IPS DF 6.9 (cell line): ENCODE measurements around the gene ETDC.
"Not testable (repeated sequence)": the region's sequence is repeated elsewhere in the genome, so short reads cannot be mapped to it uniquely, and the experiment has no call there.

Source experiments
- DNase-seq: peaks from one replicate; pipeline ENCODE4 v3.0.0-alpha.2; 2013; ENCODE audit warnings: low read depth, low spot score
- H3K27ac ChIP-seq: one replicate; pipeline ENCODE4 v1.5.1; 2013; ENCODE audit warnings: low read length, control low read depth
- H3K27me3 ChIP-seq: 2 replicates; pipeline ENCODE4 v1.6.1; 2013; ENCODE audit warnings: mild to moderate bottlenecking, low read length; ENCODE audit not compliant: control insufficient read depth, insufficient read depth
- H3K36me3 ChIP-seq: 2 replicates; pipeline ENCODE4 v1.6.1; 2013; ENCODE audit warnings: low read length; ENCODE audit not compliant: control insufficient read depth, insufficient read depth
- H3K4me1 ChIP-seq: 2 replicates; pipeline ENCODE4 v1.6.1; 2013; ENCODE audit warnings: low read length; ENCODE audit not compliant: control insufficient read depth, insufficient read depth
- H3K4me3 ChIP-seq: 2 replicates; pipeline ENCODE4 v1.5.1; 2013; ENCODE audit warnings: mild to moderate bottlenecking, low read length
- H3K9me3 ChIP-seq: 2 replicates; pipeline ENCODE4 v1.6.1; 2013; ENCODE audit warnings: low read length, inconsistent platforms; ENCODE audit not compliant: control insufficient read depth, insufficient read depth
- WGBS: extraction: QIAGEN DNeasy Blood & Tissue Kit; methylation state at CpG from one replicate; pipeline ENCODE4 v1.1.7; 2013; ENCODE audit warnings: mixed read lengths, missing lambda C conversion rate; ENCODE audit not compliant: insufficient read length, insufficient coverage; 5-methylcytosine and 5-hydroxymethylcytosine counted together

The ETDC gene

DNA sequence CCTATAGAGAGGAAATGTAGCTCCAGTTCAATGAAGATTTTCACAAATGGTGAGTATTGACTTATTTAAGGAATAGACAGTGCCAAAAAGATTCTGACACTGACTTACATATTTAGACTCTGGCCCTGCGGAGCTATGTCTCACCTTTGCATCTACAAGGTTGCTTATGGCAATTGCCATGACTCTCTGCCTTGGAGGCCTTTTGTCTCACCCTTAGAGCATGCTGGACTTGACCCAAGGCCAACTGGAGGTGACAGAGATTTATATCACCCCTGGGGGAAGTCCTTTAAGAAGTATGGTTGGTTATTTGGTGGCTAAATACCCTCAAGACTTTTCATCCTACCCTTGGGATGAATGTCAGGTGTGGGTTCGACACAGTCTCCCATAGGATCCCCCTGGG lies 4.5 kb upstream of the ETDC start:
- Histone ChIP-seq H3K27ac (no peak overlapping the region), H3K4me3 (no peak overlapping the region), H3K36me3 (no peaks in the 10 kb centered on the region), H3K4me1 (peaks cover 2% of the 10 kb centered on the region; the same call in 1 of the 2 replicates), H3K27me3 (no peaks in the 10 kb centered on the region), H3K9me3 (no peaks in the 10 kb centered on the region)
- no peak for DNase-seq
- WGBS, result no CpG with 5 or more reads among the region's 2 CpGs

DNA sequence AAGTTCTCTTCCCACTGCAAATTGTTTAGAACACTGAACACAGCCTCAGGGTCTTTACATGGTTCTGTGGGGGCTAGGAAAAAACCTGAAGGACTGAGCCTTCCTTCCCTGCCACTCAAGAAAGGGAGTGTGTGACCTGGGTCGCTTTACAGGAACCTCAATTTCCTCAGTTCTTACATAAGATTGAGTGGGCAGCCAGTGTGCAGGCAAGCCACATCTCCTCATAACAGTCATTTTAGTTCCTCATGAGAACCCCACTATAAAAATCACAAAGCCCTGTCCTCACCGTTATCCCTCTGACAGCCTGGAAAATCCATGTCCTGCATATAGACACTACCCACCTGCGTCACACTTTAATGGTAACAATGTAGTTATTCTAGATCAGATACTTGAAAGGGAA lies 2.1 kb upstream of the ETDC start:
- Histone ChIP-seq H3K4me1 (peaks cover 2% of the 10 kb centered on the region; the same call in 1 of the 2 replicates), H3K27me3 (no peaks in the 10 kb centered on the region), H3K4me3 (no peak overlapping the region), H3K9me3 (no peaks in the 10 kb centered on the region), H3K36me3 (no peaks in the 10 kb centered on the region), H3K27ac (no peak overlapping the region)
- WGBS, result no CpG with 5 or more reads among the region's 3 CpGs
- DNase-seq, result no peak

DNA sequence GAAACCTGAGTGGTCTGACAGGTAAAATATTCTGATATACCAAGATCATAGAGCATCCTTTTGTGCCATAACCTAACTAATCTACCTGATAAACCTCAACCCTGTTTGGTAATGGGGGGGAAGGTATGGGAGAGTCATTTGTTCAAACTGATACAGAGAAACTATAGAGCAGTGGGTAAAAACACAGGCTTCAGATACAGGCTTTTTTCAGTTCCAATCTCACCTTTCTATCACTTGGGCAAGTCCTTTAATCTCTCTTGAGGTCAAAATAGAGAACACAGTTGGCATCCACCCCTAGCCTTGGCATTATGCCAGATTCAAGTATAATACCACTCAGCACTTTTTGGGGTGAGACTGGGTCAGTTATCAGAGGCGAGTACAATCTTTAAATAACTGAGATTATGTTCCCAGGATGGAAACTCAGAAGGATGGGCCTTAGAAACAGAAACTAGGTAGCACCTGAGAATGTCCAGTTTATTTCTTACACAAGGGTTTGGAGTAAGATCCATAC lies 880 bp upstream of the ETDC start:
- Histone ChIP-seq H3K9me3 (no peaks in the 10 kb centered on the region), H3K4me3 (no peak overlapping the region), H3K27me3 (no peaks in the 10 kb centered on the region), H3K4me1 (peaks cover 2% of the 10 kb centered on the region; the same call in 1 of the 2 replicates), H3K27ac (no peak overlapping the region), H3K36me3 (no peaks in the 10 kb centered on the region)
- DNase-seq, result no peak
- WGBS, result no CpG with 5 or more reads among the region's 1 CpG

DNA sequence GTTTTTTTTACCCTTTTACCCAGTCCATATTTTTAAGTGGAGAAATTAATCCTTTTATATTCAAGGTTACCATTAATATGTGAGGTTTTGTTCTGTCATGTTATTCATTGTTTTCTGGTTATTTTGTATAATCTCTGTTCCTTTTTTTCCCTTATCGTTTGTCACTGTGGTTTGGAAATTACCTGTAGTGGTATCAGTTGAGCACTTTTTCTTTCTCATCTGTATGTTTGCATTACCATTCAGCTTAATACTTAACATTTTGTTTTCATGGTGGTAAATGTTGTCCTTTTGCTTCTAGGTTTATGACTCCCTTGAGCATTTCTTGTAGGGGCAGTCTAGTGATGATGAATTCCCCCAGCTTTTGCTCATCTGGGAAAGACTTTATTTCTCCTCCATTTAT lies 6.6 kb downstream of the ETDC start:
- no peak for DNase-seq
- Histone ChIP-seq H3K27ac (no peak overlapping the region), H3K27me3 (no peaks in the 10 kb centered on the region), H3K9me3 (no peaks in the 10 kb centered on the region), H3K4me3 (no peak overlapping the region), H3K36me3 (no peaks in the 10 kb centered on the region), H3K4me1 (no peaks in the 10 kb centered on the region)
- no CpG with 5 or more reads among the region's 1 CpG for WGBS

DNA sequence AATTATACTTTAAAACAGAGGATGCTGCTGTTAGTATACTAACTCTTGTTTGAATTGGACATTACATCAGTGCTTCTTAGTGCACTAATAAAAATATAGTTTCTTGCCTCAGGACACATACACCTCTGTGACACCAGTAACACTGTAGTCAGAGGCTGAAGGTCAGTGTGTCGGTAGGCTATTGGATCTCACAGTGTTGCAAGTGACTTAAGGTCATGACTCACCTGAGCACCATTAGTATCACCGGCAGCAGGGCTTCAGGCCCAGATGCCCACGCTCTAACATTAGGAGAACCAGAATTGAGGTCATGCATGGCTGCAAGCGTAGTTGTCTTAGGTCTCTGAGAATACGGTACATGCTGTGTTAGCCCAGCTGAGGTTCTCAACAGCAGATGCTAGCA lies 15.2 kb downstream of the ETDC start:
- no peaks in the 10 kb centered on the region for H3K9me3 ChIP-seq
- H3K36me3 ChIP-seq, result no peaks in the 10 kb centered on the region
- no peaks in the 10 kb centered on the region for H3K4me1 ChIP-seq
- WGBS, result no CpG with 5 or more reads among the region's 5 CpGs
- no peak for DNase-seq
- no peak overlapping the region for H3K4me3 ChIP-seq
- H3K27me3 ChIP-seq, result no peaks in the 10 kb centered on the region
- H3K27ac ChIP-seq, result no peak overlapping the region

DNA sequence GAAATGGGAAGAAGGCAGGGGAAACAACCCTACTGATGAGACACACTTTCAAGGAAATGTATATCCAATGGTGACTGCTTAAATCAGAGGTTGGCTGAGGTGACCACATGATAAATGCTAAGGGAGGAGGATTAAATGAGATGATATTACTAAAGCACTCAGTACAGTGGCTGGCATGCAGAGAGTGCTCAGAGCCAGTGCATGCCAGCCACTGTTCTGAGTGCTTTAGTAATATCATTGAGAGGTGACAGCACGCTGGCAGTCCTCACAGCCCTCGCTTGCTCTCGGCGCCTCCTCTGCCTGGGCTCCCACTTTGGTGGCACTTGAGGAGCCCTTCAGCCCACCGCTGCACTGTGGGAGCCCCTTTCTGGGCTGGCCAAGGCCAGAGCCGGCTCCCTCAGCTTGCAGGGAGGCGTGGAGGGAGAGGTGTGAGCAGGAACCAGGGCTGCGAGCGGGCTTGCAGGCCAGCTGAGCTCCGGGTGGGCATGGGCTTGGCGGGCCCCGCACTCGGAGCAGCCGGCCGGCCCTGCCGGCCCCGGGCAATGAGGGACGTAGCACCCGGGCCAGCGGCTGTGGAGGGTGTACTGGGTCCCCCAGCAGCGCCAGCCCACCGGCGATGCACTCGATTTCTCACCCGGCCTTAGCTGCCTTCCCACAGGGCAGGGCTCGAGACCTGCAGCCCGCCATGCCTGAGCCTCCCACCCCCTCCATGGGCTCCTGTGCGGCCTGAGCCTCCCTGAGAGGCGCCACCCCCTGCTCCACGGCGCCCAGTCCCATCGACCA lies 15.9 kb downstream of the ETDC start:
- H3K4me1 ChIP-seq, H3K9me3 ChIP-seq, H3K4me3 ChIP-seq, H3K36me3 ChIP-seq, H3K27me3 ChIP-seq, DNase-seq, H3K27ac ChIP-seq: not testable (repeated sequence)
- WGBS, result no CpG with 5 or more reads among the region's 32 CpGs

DNA sequence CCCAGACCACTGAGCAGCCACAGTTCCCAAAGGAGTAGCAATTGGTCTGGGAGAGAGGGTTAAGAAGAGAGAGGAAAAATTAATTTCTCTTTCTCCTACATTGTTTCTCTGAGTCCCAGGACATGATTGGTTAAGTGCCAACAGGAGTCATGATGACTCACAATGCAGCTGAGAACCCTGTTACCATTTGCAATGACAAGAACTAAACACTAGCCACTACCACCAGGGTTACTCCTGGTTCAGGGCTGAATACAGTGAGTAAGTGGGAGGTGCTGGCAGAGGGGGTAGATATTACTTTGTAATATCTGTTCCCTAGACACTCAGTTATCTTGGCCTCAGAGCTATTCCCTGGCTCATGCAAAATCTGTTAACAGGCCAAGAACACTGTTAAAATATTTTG lies 18.0 kb downstream of the ETDC start:
- no peak overlapping the region for H3K27ac ChIP-seq
- H3K36me3 ChIP-seq, result no peaks in the 10 kb centered on the region
- no peak for DNase-seq
- peaks cover 1% of the 10 kb centered on the region for H3K4me1 ChIP-seq
- H3K9me3 ChIP-seq, result no peaks in the 10 kb centered on the region
- no peak overlapping the region for H3K4me3 ChIP-seq
- H3K27me3 ChIP-seq, result no peaks in the 10 kb centered on the region

DNA sequence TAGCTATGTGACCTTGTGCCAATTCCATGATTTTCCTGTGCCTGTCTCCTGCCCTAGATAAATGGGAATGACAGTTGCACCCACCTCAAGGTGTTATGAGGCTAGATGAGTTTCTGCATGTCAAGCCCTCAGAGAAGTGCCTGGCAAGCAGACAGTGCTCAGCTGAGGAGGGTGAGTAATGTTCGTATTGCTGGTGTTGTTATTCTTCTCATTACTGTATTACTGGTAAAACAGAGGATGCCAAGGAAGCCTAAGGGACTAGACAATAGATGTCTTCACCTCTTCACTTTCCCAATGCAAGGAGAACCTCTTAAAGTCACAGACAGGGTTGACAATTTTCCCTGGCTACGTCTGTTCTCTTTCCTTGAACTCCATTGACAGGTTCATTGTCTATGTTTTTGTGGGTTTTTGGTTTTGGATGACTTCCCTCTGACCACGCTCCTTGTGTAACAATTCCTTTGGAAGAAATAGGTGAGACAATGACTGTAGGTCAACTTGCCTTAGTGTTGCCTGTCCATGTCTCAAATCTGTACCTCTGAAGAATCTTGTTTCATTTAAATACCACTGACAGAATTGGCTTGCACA lies 19.2 kb downstream of the ETDC start:
- Histone ChIP-seq H3K27me3 (no peaks in the 10 kb centered on the region), H3K4me3 (no peak overlapping the region), H3K4me1 (peaks cover 1% of the 10 kb centered on the region), H3K36me3 (no peaks in the 10 kb centered on the region), H3K27ac (no peak overlapping the region), H3K9me3 (no peaks in the 10 kb centered on the region)
- WGBS, result no CpG with 5 or more reads among the region's 3 CpGs
- DNase-seq, result no peak

DNA sequence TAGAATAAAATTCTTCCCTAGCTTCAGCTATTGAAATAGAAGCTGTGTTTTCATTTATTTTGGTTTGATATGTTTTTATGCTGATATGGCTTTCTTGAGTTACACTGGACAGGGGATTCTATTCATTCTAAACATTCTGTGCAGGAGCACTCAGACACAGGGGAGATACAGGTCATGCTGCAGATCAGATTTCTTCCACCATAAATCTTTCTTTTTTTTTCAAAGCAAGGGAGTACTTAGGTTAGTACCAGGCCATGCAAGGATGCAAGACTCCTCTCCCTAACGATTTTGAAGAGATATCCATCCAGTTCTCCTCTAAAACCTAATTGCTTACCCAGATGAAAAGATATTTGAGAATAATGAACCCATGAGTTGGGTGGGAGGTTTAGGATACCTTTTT lies 21.4 kb downstream of the ETDC start:
- no peaks in the 10 kb centered on the region for H3K27me3 ChIP-seq
- peaks cover 1% of the 10 kb centered on the region for H3K4me1 ChIP-seq
- no peak overlapping the region for H3K4me3 ChIP-seq
- no peaks in the 10 kb centered on the region for H3K9me3 ChIP-seq
- H3K27ac ChIP-seq, result no peak overlapping the region
- DNase-seq, result no peak
- no peaks in the 10 kb centered on the region for H3K36me3 ChIP-seq
- no CpG with 5 or more reads among the region's 1 CpG for WGBS

DNA sequence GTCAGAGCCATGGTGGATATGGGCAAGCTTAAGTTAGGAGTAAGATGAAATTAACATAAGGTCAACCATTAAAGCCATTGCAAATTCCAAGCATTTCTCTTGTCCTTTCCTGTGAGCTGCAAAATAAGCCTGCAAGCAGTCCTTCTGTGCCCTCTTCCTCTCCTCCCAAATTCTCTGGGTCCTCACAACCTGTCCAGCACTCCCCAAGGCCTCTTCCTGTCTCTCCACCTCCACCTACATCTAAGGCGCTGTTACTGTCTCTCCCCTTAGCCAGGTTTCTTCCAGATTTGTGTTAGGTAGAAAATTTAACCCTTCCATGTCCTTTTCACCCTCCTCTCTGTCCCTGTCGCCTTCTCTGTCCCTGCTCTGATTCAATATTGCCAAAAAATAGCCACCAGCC lies 22.2 kb downstream of the ETDC start:
- DNase-seq, result no peak
- Histone ChIP-seq H3K27ac (no peak overlapping the region), H3K9me3 (no peaks in the 10 kb centered on the region), H3K4me3 (no peak overlapping the region), H3K4me1 (peaks cover 1% of the 10 kb centered on the region), H3K27me3 (no peaks in the 10 kb centered on the region), H3K36me3 (no peaks in the 10 kb centered on the region)
- WGBS, result no CpG with 5 or more reads among the region's 2 CpGs

DNA sequence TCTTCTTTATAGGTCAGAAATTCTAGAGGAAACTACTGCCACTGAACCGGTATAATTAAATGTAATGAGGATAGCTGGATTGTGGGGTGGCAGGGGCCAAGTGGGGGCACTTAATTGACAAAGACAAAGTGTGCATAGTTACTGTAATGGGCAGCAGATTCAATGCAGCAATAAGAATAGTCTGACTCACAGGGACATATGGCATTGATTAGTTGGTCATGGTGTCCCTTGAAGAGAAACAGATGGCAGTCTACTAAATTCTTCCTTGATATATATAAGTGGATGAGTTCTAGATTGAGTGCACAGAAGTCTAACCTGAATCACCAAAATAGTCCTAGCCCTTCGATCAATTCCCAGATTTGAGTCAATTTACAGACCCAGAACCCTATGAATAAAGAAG lies 31.6 kb downstream of the ETDC start:
- no peaks in the 10 kb centered on the region for H3K9me3 ChIP-seq
- no peak overlapping the region for H3K4me3 ChIP-seq
- no peaks in the 10 kb centered on the region; the same call in 1 of the 2 replicates for H3K4me1 ChIP-seq
- no peak overlapping the region for H3K27ac ChIP-seq
- no peaks in the 10 kb centered on the region for H3K27me3 ChIP-seq
- no CpG with 5 or more reads among the region's 2 CpGs for WGBS
- no peaks in the 10 kb centered on the region for H3K36me3 ChIP-seq
- DNase-seq, result no peak
